Neural cell (in vitro differentiated cells): ENCODE results near the gene VPS54. TPM values are rescaled to one million over a fixed set of nuclear protein-coding genes. Genes with fewer than 3 reads are reported as not detected.

ENCODE experiments used
- H2AFZ ChIP-seq: fragments of 200-600, 300-800 bp; sonication (generic), shearing (Covaris generic); 2 replicates; pipeline ENCODE4 v1.6.0; 2014; ENCODE audit warnings: low read depth, mild to moderate bottlenecking, antibody characterized with exemption, low read length, moderate library complexity
- H3F3A ChIP-seq: fragments of 200-600 bp; shearing (Covaris generic); 2 replicates; pipeline ENCODE4 v1.6.1; 2016; ENCODE audit warnings: mild to moderate bottlenecking, moderate library complexity, mixed read lengths, antibody characterized with exemption, low read length; ENCODE audit not compliant: insufficient read depth, poor library complexity, severe bottlenecking
- H3K27ac ChIP-seq: fragments of 200-600, 300-800 bp; sonication (generic), shearing (Covaris generic); 2 replicates; pipeline ENCODE4 v1.5.1; 2014; ENCODE audit warnings: mild to moderate bottlenecking, low read length, moderate library complexity
- H3K27me3 ChIP-seq: fragments of 300-800, 200-600 bp; sonication (generic), shearing (Covaris generic); 2 replicates; pipeline ENCODE4 v1.6.0; 2014; ENCODE audit warnings: mild to moderate bottlenecking, low read depth, low read length, moderate library complexity; ENCODE audit not compliant: insufficient read depth
- H3K36me3 ChIP-seq: fragments of 300-800, 200-600 bp; sonication (generic), shearing (Covaris generic); 2 replicates; pipeline ENCODE4 v1.5.1; 2014; ENCODE audit warnings: mild to moderate bottlenecking, antibody characterized with exemption, low read length, moderate library complexity; ENCODE audit not compliant: insufficient read depth
- H3K4me2 ChIP-seq: fragments of 300-800, 200-600 bp; sonication (generic), shearing (Covaris generic); 2 replicates; pipeline ENCODE4 v1.6.0; 2014; ENCODE audit warnings: mild to moderate bottlenecking, low read length
- H3K4me3 ChIP-seq: fragments of 300-800, 200-600 bp; sonication (generic), shearing (Covaris generic); 2 replicates; pipeline ENCODE4 v1.5.1; 2014; ENCODE audit warnings: mild to moderate bottlenecking, low read length, moderate library complexity
- H3K79me2 ChIP-seq: fragments of 200-600 bp; shearing (Covaris generic); replicated peaks from 2 replicates; pipeline ENCODE4 v1.6.0; 2014; ENCODE audit warnings: mild to moderate bottlenecking, low read length, moderate library complexity; ENCODE audit not compliant: insufficient read depth
- H3K9ac ChIP-seq: fragments of 300-800, 200-600 bp; sonication (generic), shearing (Covaris generic); 2 replicates; pipeline ENCODE4 v1.6.1; 2016; ENCODE audit warnings: mild to moderate bottlenecking, low read length, mixed read lengths
- H3K9me2 ChIP-seq: fragments of 200-600 bp; shearing (Covaris generic); 2 replicates; pipeline ENCODE4 v1.6.1; 2016; ENCODE audit warnings: mild to moderate bottlenecking, low read length, mixed read lengths; ENCODE audit not compliant: insufficient read depth
- H3K9me3 ChIP-seq: fragments of 200-600, 300-800 bp; sonication (generic), shearing (Covaris generic); 2 replicates; pipeline ENCODE4 v1.6.1; 2016; ENCODE audit warnings: mild to moderate bottlenecking, mixed run types, low read length, moderate library complexity, mixed read lengths
- H4K20me1 ChIP-seq: fragments of 200-600 bp; shearing (Covaris generic); 2 replicates; pipeline ENCODE4 v1.6.1; 2016; ENCODE audit warnings: mild to moderate bottlenecking, mixed run types; ENCODE audit not compliant: insufficient read depth
- CTCF ChIP-seq: fragments of 450-650 bp; IDR thresholded peaks from 2 replicates; pipeline ENCODE4 v1.5.1; 2014; ENCODE audit warnings: antibody characterized with exemption, mild to moderate bottlenecking, moderate library complexity; ENCODE audit not compliant: poor library complexity, severe bottlenecking
- EP300 ChIP-seq: fragments of 450-650 bp; conservative IDR thresholded peaks from 2 replicates; pipeline ENCODE4 v1.6.1; 2014; ENCODE audit warnings: antibody characterized with exemption, mild to moderate bottlenecking, moderate library complexity; ENCODE audit not compliant: poor library complexity, severe bottlenecking
- EZH2 ChIP-seq: fragments of 200-600, 300-800 bp; shearing (Covaris generic), sonication (generic); IDR thresholded peaks from 2 replicates; pipeline ENCODE4 v1.6.1; 2014; ENCODE audit warnings: antibody characterized with exemption, low read length, borderline replicate concordance, mild to moderate bottlenecking; ENCODE audit not compliant: insufficient read depth, poor library complexity, severe bottlenecking
- MXI1 ChIP-seq: fragments of 450-650 bp; conservative IDR thresholded peaks from 2 replicates; pipeline ENCODE4 v1.6.1; 2014; ENCODE audit warnings: antibody characterized with exemption, mild to moderate bottlenecking; ENCODE audit not compliant: poor library complexity, severe bottlenecking
- POLR2AphosphoS5 ChIP-seq: IDR thresholded peaks from 2 replicates; pipeline ENCODE4 v1.6.1; 2012
- RAD21 ChIP-seq: fragments of 450-650 bp; conservative IDR thresholded peaks from 2 replicates; pipeline ENCODE4 v1.6.1; 2014; ENCODE audit warnings: antibody characterized with exemption, mild to moderate bottlenecking, moderate library complexity
- SMC3 ChIP-seq: fragments of 450-650 bp; conservative IDR thresholded peaks from 2 replicates; pipeline ENCODE4 v1.6.1; 2014; ENCODE audit warnings: antibody characterized with exemption, mild to moderate bottlenecking, moderate library complexity; ENCODE audit not compliant: poor library complexity
- TAF1 ChIP-seq: IDR thresholded peaks from 2 replicates; pipeline ENCODE4 v1.6.1; 2012; ENCODE audit warnings: low read depth
- polyA plus RNA-seq: library from polyadenylated mRNA; depleted of rRNA; stranded (reverse); fragments of >200 nt; gene quantifications from 2 replicates; pipeline ENCODE4 v1.2.3, GENCODE V29; 2014
- TF ChIP-seq, protein P1 (sequence below): IDR thresholded peaks from 2 replicates; pipeline ENCODE4 v1.6.1; 2012; ENCODE audit warnings: borderline replicate concordance

Gene VPS54
- polyA plus RNA-seq, 1 donor from 2014 or later, result 34.2 TPM

DNA sequence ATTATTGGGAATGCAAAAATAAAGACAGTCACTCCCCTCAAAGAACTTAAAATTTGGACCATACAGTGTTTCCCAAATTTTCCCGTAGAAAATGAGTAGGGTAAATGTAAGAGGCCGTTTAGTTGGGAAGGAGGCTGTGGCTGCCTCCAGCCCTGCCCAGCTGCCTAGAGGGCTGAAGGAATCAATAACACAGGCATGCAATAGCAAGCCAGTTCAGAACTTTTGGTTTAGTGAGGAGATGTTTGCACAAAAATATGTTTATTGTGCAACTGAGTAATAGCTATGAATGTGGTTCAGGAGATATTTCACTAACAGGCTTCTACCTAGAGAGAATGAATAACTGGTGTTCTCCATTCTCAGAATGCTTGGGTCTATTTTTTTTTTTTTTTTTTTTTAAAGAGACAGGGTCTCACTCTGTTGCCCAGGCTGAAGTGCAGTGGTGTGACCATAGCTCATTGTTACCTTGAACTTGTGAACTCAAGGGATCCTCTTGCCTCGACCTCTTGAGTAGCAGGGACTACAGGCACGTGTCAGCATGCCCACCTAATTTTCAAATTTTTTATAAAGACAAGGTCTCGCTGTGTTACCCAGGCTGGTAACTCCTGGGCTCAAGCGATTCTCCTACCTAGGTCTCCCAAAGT lies 153.9 kb downstream of the VPS54 start:
- Histone ChIP-seq H3K4me2 (no peak overlapping the region), H3K9me2 (no peaks in the 10 kb centered on the region), H3K9ac (no peak overlapping the region), H3K79me2 (no peaks in the 10 kb centered on the region), H3K27me3 (no peaks in the 10 kb centered on the region), H3F3A (no peaks in the 10 kb centered on the region), H3K4me3 (no peak overlapping the region), H4K20me1 (no peaks in the 10 kb centered on the region), H3K27ac (no peak overlapping the region), H2AFZ (no peak overlapping the region), H3K9me3 (no peaks in the 10 kb centered on the region), H3K36me3 (no peaks in the 10 kb centered on the region)
- TF ChIP-seq TAF1 (no peak), SMC3 (no peak), EP300 (no peak), POLR2AphosphoS5 (no peak), EZH2 (no peak), MXI1 (no peak), CTCF (no peak), RAD21 (no peak)
- TF ChIP-seq, protein P1, sequence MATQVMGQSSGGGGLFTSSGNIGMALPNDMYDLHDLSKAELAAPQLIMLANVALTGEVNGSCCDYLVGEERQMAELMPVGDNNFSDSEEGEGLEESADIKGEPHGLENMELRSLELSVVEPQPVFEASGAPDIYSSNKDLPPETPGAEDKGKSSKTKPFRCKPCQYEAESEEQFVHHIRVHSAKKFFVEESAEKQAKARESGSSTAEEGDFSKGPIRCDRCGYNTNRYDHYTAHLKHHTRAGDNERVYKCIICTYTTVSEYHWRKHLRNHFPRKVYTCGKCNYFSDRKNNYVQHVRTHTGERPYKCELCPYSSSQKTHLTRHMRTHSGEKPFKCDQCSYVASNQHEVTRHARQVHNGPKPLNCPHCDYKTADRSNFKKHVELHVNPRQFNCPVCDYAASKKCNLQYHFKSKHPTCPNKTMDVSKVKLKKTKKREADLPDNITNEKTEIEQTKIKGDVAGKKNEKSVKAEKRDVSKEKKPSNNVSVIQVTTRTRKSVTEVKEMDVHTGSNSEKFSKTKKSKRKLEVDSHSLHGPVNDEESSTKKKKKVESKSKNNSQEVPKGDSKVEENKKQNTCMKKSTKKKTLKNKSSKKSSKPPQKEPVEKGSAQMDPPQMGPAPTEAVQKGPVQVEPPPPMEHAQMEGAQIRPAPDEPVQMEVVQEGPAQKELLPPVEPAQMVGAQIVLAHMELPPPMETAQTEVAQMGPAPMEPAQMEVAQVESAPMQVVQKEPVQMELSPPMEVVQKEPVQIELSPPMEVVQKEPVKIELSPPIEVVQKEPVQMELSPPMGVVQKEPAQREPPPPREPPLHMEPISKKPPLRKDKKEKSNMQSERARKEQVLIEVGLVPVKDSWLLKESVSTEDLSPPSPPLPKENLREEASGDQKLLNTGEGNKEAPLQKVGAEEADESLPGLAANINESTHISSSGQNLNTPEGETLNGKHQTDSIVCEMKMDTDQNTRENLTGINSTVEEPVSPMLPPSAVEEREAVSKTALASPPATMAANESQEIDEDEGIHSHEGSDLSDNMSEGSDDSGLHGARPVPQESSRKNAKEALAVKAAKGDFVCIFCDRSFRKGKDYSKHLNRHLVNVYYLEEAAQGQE, result no peak

- H2AFZ ChIP-seq, result no peak overlapping the region
- H3K9me2 ChIP-seq, result no peaks in the 10 kb centered on the region
- H3K4me3 ChIP-seq, result no peak overlapping the region
- no peak overlapping the region for H3K9ac ChIP-seq
- H3K9me3 ChIP-seq, result no peaks in the 10 kb centered on the region
- no peak for TF ChIP-seq EZH2
- TF ChIP-seq POLR2AphosphoS5, result no peak
- TF ChIP-seq CTCF, result no peak
- no peaks in the 10 kb centered on the region for H3K27me3 ChIP-seq
- H4K20me1 ChIP-seq, result no peaks in the 10 kb centered on the region
- no peaks in the 10 kb centered on the region for H3F3A ChIP-seq
- no peaks in the 10 kb centered on the region for H3K79me2 ChIP-seq
- no peaks in the 10 kb centered on the region for H3K36me3 ChIP-seq
- H3K27ac ChIP-seq, result no peak overlapping the region
- H3K4me2 ChIP-seq, result no peak overlapping the region
Observed at GRCh38 chr2:63863707-63864106, 155.5 kb downstream of the VPS54 start.
